Activated naive CD4-positive, alpha-beta T cell treated with anti-CD3 and anti-CD28 coated beads for 36 hours (primary cell): Measurements from ENCODE around the gene CCDC181. TPM values are rescaled to one million over a fixed set of nuclear protein-coding genes. Genes with fewer than 3 reads are reported as not detected.
A peak's percentile ranks its signal among the peaks of the same experiment; 100 is the strongest.

Source experiments
- CTCF ChIA-PET: fragments of 350-600 bp; sonication (Branson Sonifier 250); formaldehyde crosslinking; loops from one replicate; lab custom pipeline; 2021; ENCODE audit warnings: antibody characterized with exemption; lab: Charles Lee
- DNase-seq: peaks from one replicate; pipeline ENCODE4 v3.0.0-alpha.2; 2020
- H3K27ac Mint-ChIP-seq: one replicate; pipeline ENCODE4 v1.8.0; 2021; ENCODE audit warnings: mild to moderate bottlenecking, mixed read lengths
- H3K27me3 Mint-ChIP-seq: one replicate; pipeline ENCODE4 v1.8.0; 2021; ENCODE audit warnings: low read depth, mixed read lengths
- H3K36me3 Mint-ChIP-seq: one replicate; pipeline ENCODE4 v1.8.0; 2021; ENCODE audit warnings: low read depth, mixed read lengths
- H3K4me1 Mint-ChIP-seq: one replicate; pipeline ENCODE4 v1.8.0; 2021; ENCODE audit warnings: low read depth, mixed read lengths
- H3K4me3 Mint-ChIP-seq: one replicate; pipeline ENCODE4 v1.8.0; 2021; ENCODE audit warnings: mild to moderate bottlenecking, moderate library complexity, mixed read lengths
- H3K9me3 Mint-ChIP-seq: one replicate; pipeline ENCODE4 v1.8.0; 2021; ENCODE audit warnings: mixed read lengths
- intact Hi-C: fragments of 100-400 bp; cut with micrococcal nuclease; formaldehyde crosslinking; loops from one replicate; pipeline ENCODE4 v1.15.1; 2023
- total RNA-seq, 2 experiments: library from RNA; stranded (reverse); gene quantifications; one replicate each; pipeline ENCODE4 v1.2.3, GENCODE V29; 2021

CCDC181 gene
- total RNA-seq, 2 experiments from 2014 or later = 0.17 TPM; not detected in 1

GRCh38 chr1:169392406-169392805 lies 34.9 kb downstream of the CCDC181 start:
- H3K4me3 Mint-ChIP-seq = no peak overlapping the region
- H3K4me1 Mint-ChIP-seq = peaks cover 4% of the 10 kb centered on the region
- no peak overlapping the region for H3K27ac Mint-ChIP-seq
- no peaks in the 10 kb centered on the region for H3K9me3 Mint-ChIP-seq
- DNase-seq = no peak
- intact Hi-C loops = no loop called here
- no peaks in the 10 kb centered on the region for H3K27me3 Mint-ChIP-seq
- peaks cover 46% of the 10 kb centered on the region for H3K36me3 Mint-ChIP-seq
- CTCF ChIA-PET = interaction anchor here (1.0 kb wide), 1 partner anchor 44 kb away, joined by 5 read pairs; no protein-coding TSS in a partner anchor

- intact Hi-C loops = loop anchor here (1.0 kb wide), 1 partner anchor 22 kb away; the partner anchor contains the start of gene BLZF1
- peaks cover 45% of the 10 kb centered on the region for H3K36me3 Mint-ChIP-seq
- peaks cover 4% of the 10 kb centered on the region for H3K4me1 Mint-ChIP-seq
- no peaks in the 10 kb centered on the region for H3K9me3 Mint-ChIP-seq
- no peak overlapping the region for H3K27ac Mint-ChIP-seq
- DNase-seq = no peak
- H3K4me3 Mint-ChIP-seq = no peak overlapping the region
- CTCF ChIA-PET = no interaction called here
- H3K27me3 Mint-ChIP-seq = no peaks in the 10 kb centered on the region
These were observed 37.0 kb downstream of the CCDC181 start for GRCh38 chr1:169390303-169390702.

DNA sequence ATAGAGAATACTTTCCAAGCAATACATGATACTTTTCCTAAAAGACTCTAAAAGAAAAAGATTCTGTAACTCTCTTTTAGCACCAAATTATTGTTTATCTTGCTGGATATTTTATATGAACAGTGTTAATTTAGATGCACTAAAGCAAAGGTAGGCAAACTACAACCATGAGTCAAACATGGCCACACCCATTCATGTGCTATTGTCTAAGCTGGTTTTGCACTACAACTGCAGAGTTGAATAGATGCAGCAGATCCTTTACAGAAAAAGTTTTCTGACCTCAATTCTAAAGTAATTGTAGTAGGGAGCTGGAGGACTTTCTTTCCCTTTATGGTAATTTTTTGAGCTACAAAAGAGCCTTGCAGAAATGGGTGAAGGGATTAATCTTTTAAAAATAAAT lies 39.9 kb downstream of the CCDC181 start:
- H3K27me3 Mint-ChIP-seq = no peaks in the 10 kb centered on the region
- H3K4me1 Mint-ChIP-seq = peaks cover 4% of the 10 kb centered on the region
- CTCF ChIA-PET = no interaction called here
- H3K4me3 Mint-ChIP-seq = no peak overlapping the region
- no peak for DNase-seq
- no peaks in the 10 kb centered on the region for H3K9me3 Mint-ChIP-seq
- intact Hi-C loops = no loop called here
- no peak overlapping the region for H3K27ac Mint-ChIP-seq
- peaks cover 38% of the 10 kb centered on the region for H3K36me3 Mint-ChIP-seq

GRCh38 chr1:169383449-169383848 lies 43.8 kb downstream of the CCDC181 start:
- Mint-ChIP-seq H3K27ac (no peak overlapping the region), H3K4me1 (no peaks in the 10 kb centered on the region), H3K9me3 (no peaks in the 10 kb centered on the region), H3K27me3 (no peaks in the 10 kb centered on the region), H3K4me3 (no peak overlapping the region), H3K36me3 (peaks cover 28% of the 10 kb centered on the region)
- no peak for DNase-seq
- intact Hi-C loops = no loop called here
- CTCF ChIA-PET = no interaction called here

- no peaks in the 10 kb centered on the region for H3K9me3 Mint-ChIP-seq
- CTCF ChIA-PET = no interaction called here
- H3K27me3 Mint-ChIP-seq = no peaks in the 10 kb centered on the region
- peaks cover 24% of the 10 kb centered on the region for H3K36me3 Mint-ChIP-seq
- intact Hi-C loops = no loop called here
- no peak overlapping the region for H3K4me3 Mint-ChIP-seq
- no peak overlapping the region for H3K27ac Mint-ChIP-seq
- no peak for DNase-seq
- no peaks in the 10 kb centered on the region for H3K4me1 Mint-ChIP-seq
These were observed 46.1 kb downstream of the CCDC181 start for GRCh38 chr1:169381162-169381561.

DNA sequence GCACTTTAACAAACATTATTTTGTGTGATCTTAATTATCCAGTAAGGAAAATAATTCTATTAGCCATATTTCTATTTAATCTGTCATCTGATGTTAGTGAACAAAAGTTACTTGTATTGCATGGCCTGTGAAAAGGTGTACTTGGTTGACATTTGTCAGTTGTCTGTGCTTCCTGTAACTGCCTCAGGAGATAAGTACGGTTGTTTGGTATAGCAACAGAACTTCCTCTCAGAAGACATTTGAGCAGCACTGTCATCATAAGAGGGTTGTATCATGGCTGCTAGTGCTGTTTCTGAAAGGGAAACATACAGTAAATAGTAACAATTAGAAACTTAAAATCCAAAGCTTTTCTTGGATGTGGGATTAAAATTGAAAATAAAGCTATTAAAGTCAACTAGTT lies 55.9 kb downstream of the CCDC181 start:
- H3K9me3 Mint-ChIP-seq = no peaks in the 10 kb centered on the region
- DNase-seq = no peak
- H3K27ac Mint-ChIP-seq = no peak overlapping the region
- H3K4me1 Mint-ChIP-seq = peaks cover 15% of the 10 kb centered on the region
- no peaks in the 10 kb centered on the region for H3K27me3 Mint-ChIP-seq
- no peak overlapping the region for H3K4me3 Mint-ChIP-seq
- H3K36me3 Mint-ChIP-seq = peaks cover 2% of the 10 kb centered on the region
- intact Hi-C loops = no loop called here
- CTCF ChIA-PET = interaction anchor here (1.4 kb wide), 1 partner anchor 9 kb away, joined by 4 read pairs; no protein-coding TSS in a partner anchor

DNA sequence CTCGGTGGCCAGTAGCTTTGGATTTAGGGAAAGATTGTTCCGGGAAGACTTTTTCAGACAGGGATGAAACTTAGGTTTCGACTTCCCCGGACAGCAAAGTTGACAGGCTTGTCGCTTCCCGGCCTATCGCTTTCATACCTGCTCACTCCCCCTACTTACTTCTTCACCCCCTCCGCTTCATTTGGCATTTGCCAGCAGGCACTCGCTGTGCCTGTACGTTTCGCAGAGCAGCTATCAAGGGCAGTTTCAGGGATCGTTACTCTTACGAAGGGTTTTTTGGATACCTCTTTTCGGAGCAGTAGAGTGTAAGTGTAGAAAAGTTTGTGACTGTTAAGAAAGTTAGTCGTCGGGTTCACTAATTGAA lies 58.9 kb downstream of the CCDC181 start:
- Mint-ChIP-seq H3K36me3 (no peaks in the 10 kb centered on the region), H3K9me3 (no peaks in the 10 kb centered on the region), H3K4me3 (no peak overlapping the region), H3K4me1 (peaks cover 25% of the 10 kb centered on the region), H3K27me3 (no peaks in the 10 kb centered on the region), H3K27ac (no peak overlapping the region)
- intact Hi-C loops = loop anchor here (1.0 to 5.0 kb wide), 12 partner anchors 22 to 1189 kb away; partner anchors contain the start of genes GORAB, KIFAP3 and METTL18
- peak; percentile 42 for DNase-seq
- CTCF ChIA-PET = interaction anchor here (0.8 to 1.2 kb wide), 4 partner anchors 16 to 524 kb away, joined by 3 read pairs; no protein-coding TSS in a partner anchor

- intact Hi-C loops = loop anchor here (1.0 to 5.0 kb wide), 21 partner anchors 22 to 1433 kb away; partner anchors contain the start of genes ATP1B1, GORAB, KIFAP3 and METTL18
- Mint-ChIP-seq H3K36me3 (no peaks in the 10 kb centered on the region), H3K9me3 (no peaks in the 10 kb centered on the region), H3K27me3 (no peaks in the 10 kb centered on the region), H3K27ac (no peak within 1 kb of the TSS), H3K4me3 (peak within 1 kb of the TSS; percentile 50), H3K4me1 (peaks cover 29% of the 10 kb centered on the region)
- DNase-seq = peak; percentile 99
- CTCF ChIA-PET = interaction anchor here (0.8 to 1.2 kb wide), 4 partner anchors 15 to 524 kb away, joined by 3 read pairs; no protein-coding TSS in a partner anchor
These were observed 59.4 kb downstream of the CCDC181 start, which contains the start of the genes BLZF1 and NME7 for GRCh38 chr1:169367686-169368405. TSS of gene BLZF1 (plus strand) at chr1:169368195. CDS start at chr1:169369523, 1,328 bp downstream. TSS of gene NME7 (minus strand) at chr1:169367797. CDS start at chr1:169367710, 87 bp downstream.

DNA sequence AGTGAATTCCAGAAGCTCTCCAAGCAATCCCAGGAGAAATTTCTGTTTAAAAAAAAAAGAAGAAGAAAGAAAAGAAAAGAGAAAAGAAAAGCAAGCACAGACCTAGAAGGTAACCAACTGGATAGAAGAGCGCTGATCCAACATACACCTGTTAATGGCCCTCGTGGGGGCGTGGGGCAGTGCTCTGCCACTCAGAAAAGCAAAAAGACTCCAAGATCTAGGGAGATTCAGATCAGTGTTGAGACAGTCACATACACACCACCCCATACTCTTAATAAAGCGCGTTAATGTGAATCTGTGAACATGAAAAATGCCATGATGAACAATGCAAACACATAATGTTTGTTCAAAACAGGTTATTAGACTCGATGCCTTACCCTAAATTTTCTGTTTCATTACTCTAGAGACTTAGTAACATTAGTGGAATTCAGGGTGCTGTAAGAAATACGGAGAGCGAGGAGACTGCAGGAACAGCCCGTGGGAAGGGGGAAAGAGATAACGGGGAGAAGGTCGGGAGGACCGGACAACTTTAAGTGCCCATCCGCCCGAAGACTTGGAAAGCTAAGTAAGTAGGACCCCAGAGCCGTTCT lies 60.1 kb downstream of the CCDC181 start:
- peaks cover 35% of the 10 kb centered on the region for H3K4me1 Mint-ChIP-seq
- H3K9me3 Mint-ChIP-seq = no peaks in the 10 kb centered on the region
- no peaks in the 10 kb centered on the region for H3K27me3 Mint-ChIP-seq
- CTCF ChIA-PET = interaction anchor here (0.9 to 1.2 kb wide), 2 partner anchors 525 to 1025 kb away, joined by 3 read pairs; no protein-coding TSS in a partner anchor
- H3K27ac Mint-ChIP-seq = no peak overlapping the region
- intact Hi-C loops = loop anchor here (1.0 to 5.0 kb wide), 14 partner anchors 40 to 1432 kb away; partner anchors contain the start of genes ATP1B1, GORAB and SELL
- no peaks in the 10 kb centered on the region for H3K36me3 Mint-ChIP-seq
- DNase-seq = no peak
- H3K4me3 Mint-ChIP-seq = no peak overlapping the region

- no peak overlapping the region for H3K27ac Mint-ChIP-seq
- no peaks in the 10 kb centered on the region for H3K27me3 Mint-ChIP-seq
- DNase-seq = peak; percentile 13
- no peak overlapping the region for H3K4me3 Mint-ChIP-seq
- peaks cover 34% of the 10 kb centered on the region for H3K4me1 Mint-ChIP-seq
- intact Hi-C loops = loop anchor here (5.0 kb wide), 5 partner anchors 318 to 1167 kb away; partner anchors contain the start of gene GORAB
- no peaks in the 10 kb centered on the region for H3K36me3 Mint-ChIP-seq
- no peaks in the 10 kb centered on the region for H3K9me3 Mint-ChIP-seq
- CTCF ChIA-PET = no interaction called here
These were observed 62.3 kb downstream of the CCDC181 start for GRCh38 chr1:169364948-169365347.

DNA sequence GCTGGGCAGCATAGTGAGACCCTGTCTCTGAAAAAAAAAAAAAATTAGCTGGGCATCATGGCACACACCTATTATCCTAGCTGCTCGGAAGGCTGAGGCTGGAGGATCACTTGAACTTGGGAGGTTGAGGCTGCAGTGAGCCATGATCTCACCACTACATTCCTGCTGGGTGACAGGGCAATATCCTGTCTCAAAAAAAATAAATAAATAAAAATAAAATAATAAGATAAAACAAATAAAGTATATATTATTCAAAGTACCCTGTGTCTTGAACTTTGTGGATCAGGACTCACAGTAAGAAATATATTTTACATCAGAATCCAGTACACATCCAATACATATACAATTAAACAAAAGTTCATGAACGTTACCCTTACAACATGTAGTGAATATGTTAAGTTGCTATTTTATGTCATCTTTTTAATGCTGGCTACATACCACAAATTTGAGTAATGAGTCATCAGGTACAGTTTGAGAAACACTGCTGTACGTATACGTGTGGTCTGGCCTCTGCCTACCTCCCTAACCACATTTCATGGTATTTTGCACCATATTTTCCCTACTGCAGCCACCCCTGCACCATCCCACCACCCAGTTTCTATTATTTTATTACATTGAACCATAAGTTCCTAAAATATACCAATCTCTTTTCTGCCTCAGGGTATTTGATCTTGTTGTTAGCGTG lies 64.1 kb downstream of the CCDC181 start:
- CTCF ChIA-PET = interaction anchor here (1.0 to 1.4 kb wide), 2 partner anchors 8 to 229 kb away, joined by 3 to 4 read pairs; no protein-coding TSS in a partner anchor
- Mint-ChIP-seq H3K9me3 (no peaks in the 10 kb centered on the region), H3K36me3 (no peaks in the 10 kb centered on the region), H3K4me3 (no peak overlapping the region), H3K4me1 (peaks cover 32% of the 10 kb centered on the region), H3K27me3 (no peaks in the 10 kb centered on the region), H3K27ac (peak overlapping the region; percentile 33)
- peak; percentile 42 for DNase-seq
- intact Hi-C loops = no loop called here

GRCh38 chr1:169361281-169361680 lies 66.0 kb downstream of the CCDC181 start:
- Mint-ChIP-seq H3K4me3 (no peak overlapping the region), H3K36me3 (no peaks in the 10 kb centered on the region), H3K9me3 (no peaks in the 10 kb centered on the region), H3K27ac (no peak overlapping the region), H3K4me1 (peaks cover 32% of the 10 kb centered on the region), H3K27me3 (no peaks in the 10 kb centered on the region)
- no peak for DNase-seq
- intact Hi-C loops = no loop called here
- CTCF ChIA-PET = interaction anchor here (0.5 to 1.0 kb wide), 3 partner anchors 20 to 1014 kb away, joined by 3 read pairs; no protein-coding TSS in a partner anchor
